Tibial nerve (tissue), 3 donors: ENCODE measurements around the gene IGF2R.

Source experiments
- CTCF ChIP-seq, 5 experiments: fragments of 200-600 bp in 3 of 5; fragments of 450-650 bp in 2 of 5; sonication (generic) in 3 of 5; IDR thresholded peaks; one replicate each; pipeline ENCODE4 v1.5.1; 2016 to 2019; ENCODE audit warnings: antibody characterized with exemption in 5 of 5, mild to moderate bottlenecking in 3 of 5, moderate library complexity in 2 of 5
- POLR2A ChIP-seq, 2 donors: fragments of 450-650 bp; IDR thresholded peaks; one replicate each; pipeline ENCODE4 v1.6.1; 2017; ENCODE audit warnings: antibody characterized with exemption in 2 of 2, mild to moderate bottlenecking in 2 of 2, moderate library complexity in 2 of 2

- TF ChIP-seq POLR2A (IDR thresholded peaks at IDR 0.05): no peak
- TF ChIP-seq CTCF (IDR thresholded peaks at IDR 0.05): no peak
Measured at GRCh38 chr6:160065200-160065599, 96.3 kb downstream of the IGF2R start.
